Adrenal gland (tissue), 5 donors: ENCODE measurements around the gene FTSJ1.

Experiments used
- POLR2A ChIP-seq, 2 donors: fragments of 450-650 bp; IDR thresholded peaks; one replicate each; pipeline ENCODE4 v1.6.1; 2017; ENCODE audit warnings: antibody characterized with exemption in 2 of 2, mild to moderate bottlenecking in 2 of 2, moderate library complexity in 1 of 2
- TF ChIP-seq, protein P1 (sequence below), 6 experiments: fragments of 450-650 bp in 4 of 6; fragments of 200-600 bp in 2 of 6; sonication (generic) in 1 of 6; IDR thresholded peaks; 1 replicate in 5 of 6; 2 replicates in 1 of 6; pipeline versions ENCODE4 v1.5.1 to v1.8.0; 2016 to 2021; ENCODE audit warnings: antibody characterized with exemption in 6 of 6, mild to moderate bottlenecking in 2 of 6, moderate library complexity in 1 of 6
- donor health status: DM: no; HTN: no; CAD: no.

DNA sequence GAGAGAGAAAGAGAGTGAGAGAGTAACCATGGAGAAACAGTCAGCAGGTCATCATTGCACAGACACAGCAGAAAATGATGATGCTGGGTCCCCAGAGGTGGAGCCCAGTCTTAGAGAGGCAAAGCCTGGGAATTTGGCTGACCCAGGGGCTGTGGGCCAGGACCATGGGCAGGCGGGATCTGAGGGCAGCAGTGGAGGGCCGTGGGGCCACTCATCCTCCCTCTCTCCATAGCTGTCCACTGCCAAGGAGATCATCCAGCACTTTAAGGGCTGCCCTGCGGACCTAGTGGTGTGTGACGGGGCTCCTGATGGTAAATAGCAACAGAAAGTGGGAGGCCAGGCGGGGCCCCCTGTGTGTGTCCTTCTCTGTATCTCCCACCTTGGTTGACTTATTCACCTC is 2.8 kb downstream of the FTSJ1 start:
- TF ChIP-seq, protein P1, sequence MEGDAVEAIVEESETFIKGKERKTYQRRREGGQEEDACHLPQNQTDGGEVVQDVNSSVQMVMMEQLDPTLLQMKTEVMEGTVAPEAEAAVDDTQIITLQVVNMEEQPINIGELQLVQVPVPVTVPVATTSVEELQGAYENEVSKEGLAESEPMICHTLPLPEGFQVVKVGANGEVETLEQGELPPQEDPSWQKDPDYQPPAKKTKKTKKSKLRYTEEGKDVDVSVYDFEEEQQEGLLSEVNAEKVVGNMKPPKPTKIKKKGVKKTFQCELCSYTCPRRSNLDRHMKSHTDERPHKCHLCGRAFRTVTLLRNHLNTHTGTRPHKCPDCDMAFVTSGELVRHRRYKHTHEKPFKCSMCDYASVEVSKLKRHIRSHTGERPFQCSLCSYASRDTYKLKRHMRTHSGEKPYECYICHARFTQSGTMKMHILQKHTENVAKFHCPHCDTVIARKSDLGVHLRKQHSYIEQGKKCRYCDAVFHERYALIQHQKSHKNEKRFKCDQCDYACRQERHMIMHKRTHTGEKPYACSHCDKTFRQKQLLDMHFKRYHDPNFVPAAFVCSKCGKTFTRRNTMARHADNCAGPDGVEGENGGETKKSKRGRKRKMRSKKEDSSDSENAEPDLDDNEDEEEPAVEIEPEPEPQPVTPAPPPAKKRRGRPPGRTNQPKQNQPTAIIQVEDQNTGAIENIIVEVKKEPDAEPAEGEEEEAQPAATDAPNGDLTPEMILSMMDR (IDR thresholded peaks at IDR 0.05): no peak
- TF ChIP-seq POLR2A (IDR thresholded peaks at IDR 0.05): no peak
